Panc1 (cell line): ENCODE measurements around the gene GRID1. TPM values are rescaled to one million over a fixed set of nuclear protein-coding genes. Genes with fewer than 3 reads are reported as not detected.

Experiments
- ATAC-seq: fragments of 200-7000 bp; cut with Tn5 transposase; 2 replicates; pipeline ENCODE4 v1.9.1; 2020; ENCODE audit warnings: mild to moderate bottlenecking, moderate library complexity
- BruUV-seq: library from RNA; stranded (reverse); fragments of 400-500 nt; replicated peaks from 2 replicates; lab custom pipeline; 2021; lab: Mats Ljungman, UMichigan
- CTCF ChIA-PET: fragments of 300-600 bp; sonication (Branson Sonifier 250); formaldehyde crosslinking; loops from one replicate; lab custom pipeline; 2022; ENCODE audit warnings: antibody characterized with exemption; lab: Charles Lee
- POLR2A ChIA-PET: fragments of 300-600 bp; sonication (Branson Sonifier 250); formaldehyde crosslinking; loops from one replicate; lab custom pipeline; 2022; ENCODE audit warnings: antibody characterized with exemption; lab: Charles Lee
- DNase-seq: peaks from one replicate; pipeline ENCODE4 v3.0.0-alpha.2; 2010; ENCODE audit warnings: low read depth, low spot score
- H3K27ac ChIP-seq: 2 replicates; pipeline ENCODE4 v1.5.1; 2011; ENCODE audit warnings: mild to moderate bottlenecking, low read length, inconsistent platforms
- H3K27me3 ChIP-seq: fragments of 200-500 bp; sonication (Bioruptor generic); 2 replicates; pipeline ENCODE4 v1.6.0; 2014; ENCODE audit warnings: low read length, inconsistent platforms; ENCODE audit not compliant: control insufficient read depth, insufficient read depth
- H3K36me3 ChIP-seq: fragments of 200-500 bp; sonication (Bioruptor generic); 2 replicates; pipeline ENCODE4 v1.5.1; 2014; ENCODE audit warnings: inconsistent platforms, mild to moderate bottlenecking, low read length, moderate library complexity; ENCODE audit not compliant: control insufficient read depth, insufficient read depth
- H3K4me1 ChIP-seq: 2 replicates; pipeline ENCODE4 v1.5.1; 2011; ENCODE audit warnings: inconsistent platforms, mild to moderate bottlenecking, low read length, moderate library complexity; ENCODE audit not compliant: control insufficient read depth, insufficient read depth
- H3K4me3 ChIP-seq, 2 experiments: 2 replicates each; pipeline ENCODE4 v1.5.1; 2011 to 2012; ENCODE audit warnings: low read depth in 2 of 2, low read length in 2 of 2, mild to moderate bottlenecking in 2 of 2, inconsistent platforms in 1 of 2, moderate library complexity in 1 of 2
- H3K9me3 ChIP-seq: fragments of 200-500 bp; sonication (Bioruptor generic); 2 replicates; pipeline ENCODE4 v1.5.1; 2014; ENCODE audit warnings: low read depth, mild to moderate bottlenecking, inconsistent platforms, low read length, moderate library complexity; ENCODE audit not compliant: control insufficient read depth, insufficient read depth
- POLR2AphosphoS5 ChIP-seq: IDR thresholded peaks from 2 replicates; pipeline ENCODE4 v1.6.1; 2012; ENCODE audit warnings: mild to moderate bottlenecking, low read depth, low read length, moderate library complexity
- SIN3A ChIP-seq: IDR thresholded peaks from 2 replicates; pipeline ENCODE4 v1.6.1; 2012; ENCODE audit warnings: low read depth, mild to moderate bottlenecking, low read length, moderate library complexity, borderline replicate concordance; ENCODE audit not compliant: insufficient read depth
- TCF7L2 ChIP-seq: IDR thresholded peaks from 2 replicates; pipeline ENCODE4 v1.6.1; 2011; ENCODE audit warnings: mild to moderate bottlenecking, low read depth, low read length, inconsistent platforms
- in situ Hi-C: cut with HindIII; loops from 2 replicates; pipeline ENCODE4 v1.10.0; 2016; ENCODE audit warnings: low sequenced_read_pairs, low pct_unique_long_range_greater_than_20kb
- intact Hi-C: fragments of 100-400 bp; cut with micrococcal nuclease; formaldehyde crosslinking; loops from one replicate; pipeline ENCODE4 v1.10.0; 2022; ENCODE audit not compliant: unreplicated experiment
- total RNA-seq: library from RNA; stranded (reverse); gene quantifications from one replicate; pipeline ENCODE4 v1.2.1, GENCODE V29; 2021; ENCODE audit not compliant: unreplicated experiment
- TF ChIP-seq, protein P1 (sequence below), 2 experiments: IDR thresholded peaks; 2 replicates each; pipeline ENCODE4 v1.6.1; 2011 to 2012; ENCODE audit warnings: low read depth in 2 of 2, control low read depth in 1 of 2, low read length in 1 of 2, mild to moderate bottlenecking in 1 of 2, moderate library complexity in 1 of 2; ENCODE audit not compliant: insufficient read depth in 1 of 2
- TF ChIP-seq, protein P2 (sequence below): fragments of 450-650 bp; IDR thresholded peaks from 2 replicates; pipeline ENCODE4 v1.5.1; 2017; ENCODE audit warnings: mild to moderate bottlenecking

Gene GRID1
- total RNA-seq, 1 experiment from 2014 or later: 2.3 TPM

DNA sequence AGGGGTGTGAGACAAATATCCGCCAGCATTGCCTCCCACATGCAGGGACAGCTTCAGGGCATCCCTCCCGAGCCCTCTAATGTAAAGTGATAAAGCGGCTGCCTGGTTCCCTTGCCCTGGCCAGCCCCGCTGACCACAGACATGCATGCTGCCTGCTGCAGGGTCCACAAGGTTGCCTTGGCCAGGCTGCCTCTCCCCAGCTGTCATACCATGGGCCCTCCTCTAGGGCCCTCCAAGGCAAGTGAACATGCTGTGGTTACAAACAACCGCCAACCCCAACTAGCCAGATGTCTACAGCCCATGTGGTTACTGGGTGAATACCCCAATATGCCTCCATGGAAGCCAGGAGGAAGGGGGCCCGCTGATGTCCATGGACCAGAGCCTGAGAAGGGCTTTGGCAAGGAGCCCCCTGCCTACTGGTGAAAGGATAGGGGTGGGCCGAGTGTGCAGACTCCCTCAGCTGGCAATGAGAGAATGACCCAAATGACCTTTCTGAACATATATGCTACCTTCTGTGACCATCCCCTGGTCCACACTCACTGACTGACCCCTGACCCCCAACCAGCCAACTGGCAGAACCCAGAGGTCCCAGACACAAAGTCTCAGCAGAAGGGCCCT is 37.4 kb downstream of the GRID1 start:
- ATAC-seq (no peak), DNase-seq (no peak)
- no peaks in the 10 kb centered on the region for H3K9me3 ChIP-seq
- H3K27me3 ChIP-seq: peaks cover 7% of the 10 kb centered on the region; the same call in 1 of the 2 replicates
- no peaks in the 10 kb centered on the region for H3K36me3 ChIP-seq
- H3K27ac ChIP-seq: no peak overlapping the region
- in situ Hi-C loops (no loop called here), intact Hi-C loops (loop anchor here (2.0 kb wide), 1 partner anchor 26 kb away; no protein-coding TSS in a partner anchor)
- POLR2A ChIA-PET: no interaction called here
- BruUV-seq: no TSS peak
- H3K4me1 ChIP-seq: no peaks in the 10 kb centered on the region
- no peak overlapping the region for H3K4me3 ChIP-seq
- TF ChIP-seq TCF7L2 (no peak), POLR2AphosphoS5 (no peak)
- TF ChIP-seq, protein P1, sequence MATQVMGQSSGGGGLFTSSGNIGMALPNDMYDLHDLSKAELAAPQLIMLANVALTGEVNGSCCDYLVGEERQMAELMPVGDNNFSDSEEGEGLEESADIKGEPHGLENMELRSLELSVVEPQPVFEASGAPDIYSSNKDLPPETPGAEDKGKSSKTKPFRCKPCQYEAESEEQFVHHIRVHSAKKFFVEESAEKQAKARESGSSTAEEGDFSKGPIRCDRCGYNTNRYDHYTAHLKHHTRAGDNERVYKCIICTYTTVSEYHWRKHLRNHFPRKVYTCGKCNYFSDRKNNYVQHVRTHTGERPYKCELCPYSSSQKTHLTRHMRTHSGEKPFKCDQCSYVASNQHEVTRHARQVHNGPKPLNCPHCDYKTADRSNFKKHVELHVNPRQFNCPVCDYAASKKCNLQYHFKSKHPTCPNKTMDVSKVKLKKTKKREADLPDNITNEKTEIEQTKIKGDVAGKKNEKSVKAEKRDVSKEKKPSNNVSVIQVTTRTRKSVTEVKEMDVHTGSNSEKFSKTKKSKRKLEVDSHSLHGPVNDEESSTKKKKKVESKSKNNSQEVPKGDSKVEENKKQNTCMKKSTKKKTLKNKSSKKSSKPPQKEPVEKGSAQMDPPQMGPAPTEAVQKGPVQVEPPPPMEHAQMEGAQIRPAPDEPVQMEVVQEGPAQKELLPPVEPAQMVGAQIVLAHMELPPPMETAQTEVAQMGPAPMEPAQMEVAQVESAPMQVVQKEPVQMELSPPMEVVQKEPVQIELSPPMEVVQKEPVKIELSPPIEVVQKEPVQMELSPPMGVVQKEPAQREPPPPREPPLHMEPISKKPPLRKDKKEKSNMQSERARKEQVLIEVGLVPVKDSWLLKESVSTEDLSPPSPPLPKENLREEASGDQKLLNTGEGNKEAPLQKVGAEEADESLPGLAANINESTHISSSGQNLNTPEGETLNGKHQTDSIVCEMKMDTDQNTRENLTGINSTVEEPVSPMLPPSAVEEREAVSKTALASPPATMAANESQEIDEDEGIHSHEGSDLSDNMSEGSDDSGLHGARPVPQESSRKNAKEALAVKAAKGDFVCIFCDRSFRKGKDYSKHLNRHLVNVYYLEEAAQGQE (IDR thresholded peaks at IDR 0.05; ENCODE audit: insufficient read depth in 1 of 2, low read depth in 2 of 2, low read length in 1 of 2): no peak
- TF ChIP-seq, protein P2, sequence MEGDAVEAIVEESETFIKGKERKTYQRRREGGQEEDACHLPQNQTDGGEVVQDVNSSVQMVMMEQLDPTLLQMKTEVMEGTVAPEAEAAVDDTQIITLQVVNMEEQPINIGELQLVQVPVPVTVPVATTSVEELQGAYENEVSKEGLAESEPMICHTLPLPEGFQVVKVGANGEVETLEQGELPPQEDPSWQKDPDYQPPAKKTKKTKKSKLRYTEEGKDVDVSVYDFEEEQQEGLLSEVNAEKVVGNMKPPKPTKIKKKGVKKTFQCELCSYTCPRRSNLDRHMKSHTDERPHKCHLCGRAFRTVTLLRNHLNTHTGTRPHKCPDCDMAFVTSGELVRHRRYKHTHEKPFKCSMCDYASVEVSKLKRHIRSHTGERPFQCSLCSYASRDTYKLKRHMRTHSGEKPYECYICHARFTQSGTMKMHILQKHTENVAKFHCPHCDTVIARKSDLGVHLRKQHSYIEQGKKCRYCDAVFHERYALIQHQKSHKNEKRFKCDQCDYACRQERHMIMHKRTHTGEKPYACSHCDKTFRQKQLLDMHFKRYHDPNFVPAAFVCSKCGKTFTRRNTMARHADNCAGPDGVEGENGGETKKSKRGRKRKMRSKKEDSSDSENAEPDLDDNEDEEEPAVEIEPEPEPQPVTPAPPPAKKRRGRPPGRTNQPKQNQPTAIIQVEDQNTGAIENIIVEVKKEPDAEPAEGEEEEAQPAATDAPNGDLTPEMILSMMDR: no peak
- CTCF ChIA-PET: no interaction called here

DNA sequence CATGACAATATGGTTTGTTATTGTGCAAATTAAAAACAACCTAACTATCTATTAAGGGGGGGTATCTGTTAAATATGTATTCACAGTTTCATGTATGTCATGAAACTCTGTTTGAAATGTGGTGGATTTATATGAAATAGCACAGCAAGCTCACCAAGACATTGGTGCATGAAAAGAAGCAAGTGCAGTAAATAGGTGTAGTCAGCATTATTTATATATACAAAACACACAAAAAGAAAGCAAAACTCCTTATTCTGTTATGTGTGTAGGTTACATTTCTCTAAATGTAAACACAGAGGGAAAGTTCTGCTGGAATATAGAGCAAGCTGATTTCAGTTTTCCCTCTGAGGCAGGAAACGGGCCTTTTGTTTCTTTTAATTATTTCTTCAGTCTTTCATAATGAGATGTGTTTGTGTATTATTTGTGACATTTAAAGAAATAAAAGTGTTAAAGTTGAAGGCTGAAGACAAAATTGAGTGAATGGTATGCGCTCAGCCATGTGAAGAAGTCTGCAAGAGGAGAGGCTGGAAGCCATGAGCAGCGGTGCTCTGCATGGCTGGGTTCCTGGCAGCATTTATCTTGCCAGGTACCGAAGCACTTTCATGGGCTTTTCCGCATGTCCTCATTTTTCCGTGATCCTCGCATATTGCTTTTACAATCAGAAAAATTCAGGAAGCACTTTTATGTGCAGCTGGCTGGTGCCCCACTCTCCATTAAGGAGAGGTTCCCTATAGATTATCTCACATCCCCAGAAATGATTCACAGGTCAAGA is 38.5 kb downstream of the GRID1 start:
- no peak for TF ChIP-seq SIN3A
- TF ChIP-seq POLR2AphosphoS5: no peak
- TF ChIP-seq, protein P1 (IDR thresholded peaks at IDR 0.05; ENCODE audit: insufficient read depth in 1 of 2, low read depth in 2 of 2, low read length in 1 of 2): no peak
- TF ChIP-seq TCF7L2: no peak
- TF ChIP-seq, protein P2: no peak
- ChIA-PET POLR2A (no interaction called here), CTCF (interaction anchor here (0.6 kb wide), 1 partner anchor 332 kb away, joined by 3 read pairs; no protein-coding TSS in a partner anchor)
- Histone ChIP-seq H3K27me3 (peaks cover 10% of the 10 kb centered on the region; the same call in 1 of the 2 replicates), H3K27ac (no peak overlapping the region), H3K9me3 (no peaks in the 10 kb centered on the region), H3K36me3 (no peaks in the 10 kb centered on the region), H3K4me1 (no peaks in the 10 kb centered on the region), H3K4me3 (no peak overlapping the region)
- ATAC-seq (no peak), DNase-seq (no peak)
- intact Hi-C loops: loop anchor here (2.0 kb wide), 1 partner anchor 25 kb away; no protein-coding TSS in a partner anchor
- in situ Hi-C loops: no loop called here
- BruUV-seq: no TSS peak
